HG03439 (cell line): ENCODE measurements around the gene KCTD16.

ENCODE experiments used
- ATAC-seq: cut with Tn5 transposase; IDR thresholded peaks from one replicate; pipeline ENCODE4 v1.9.1; 2021; ENCODE audit warnings: mild to moderate bottlenecking, moderate library complexity; ENCODE audit not compliant: unreplicated experiment

Gene KCTD16

GRCh38 chr5:144170276-144171024 lies at the start of gene KCTD16, which contains the start of gene YIPF5:
Gene KCTD16 (plus strand): TSS chr5:144170873.
Gene YIPF5 (minus strand): TSS chr5:144170659. CDS start chr5:144169955, 704 bp downstream.
- ATAC-seq, result peak; percentile 99

DNA sequence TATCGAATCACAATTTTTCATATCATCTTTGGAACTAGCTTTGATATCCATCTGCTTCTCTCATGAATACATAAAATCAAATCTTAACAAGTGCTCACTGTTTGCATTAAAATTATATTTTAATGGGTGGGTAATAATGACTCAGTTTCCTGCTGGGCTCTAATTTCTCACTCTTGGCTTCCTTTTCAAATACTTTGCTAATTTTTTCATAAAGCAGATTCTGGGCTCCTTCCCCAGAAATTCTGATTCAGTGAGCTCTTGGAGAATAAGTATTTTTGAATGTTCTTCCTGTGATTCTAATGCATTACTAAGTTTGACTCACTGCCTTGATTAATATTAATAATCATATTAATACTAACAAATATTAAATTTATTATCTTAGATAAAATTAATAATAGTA lies 49.1 kb upstream of the KCTD16 start:
- ATAC-seq, result no peak

GRCh38 chr5:144122081-144122480 lies 48.6 kb upstream of the KCTD16 start:
- ATAC-seq, result no peak

DNA sequence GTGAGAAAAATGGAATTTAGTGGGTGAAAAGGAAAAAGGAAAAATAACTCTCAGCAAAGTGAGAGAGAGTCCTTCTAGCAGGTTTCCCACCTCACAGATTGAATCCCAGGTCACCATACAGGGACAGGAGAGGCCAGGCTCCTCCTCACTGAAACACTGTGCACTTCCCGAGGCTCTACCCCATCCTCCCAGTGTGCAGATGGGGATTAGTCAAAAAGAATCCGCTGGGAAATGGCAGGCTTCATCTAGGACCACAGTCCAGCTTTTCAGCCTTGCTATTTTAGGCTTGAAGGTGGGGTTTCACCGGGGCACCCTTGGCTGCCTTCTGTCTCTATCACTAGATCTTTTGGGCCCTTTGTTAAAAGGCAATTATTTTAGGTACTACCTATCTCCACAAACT lies 48.0 kb upstream of the KCTD16 start:
- ATAC-seq, result no peak

GRCh38 chr5:144125163-144125726 lies 45.4 kb upstream of the KCTD16 start:
- no peak for ATAC-seq

- ATAC-seq, result no peak
These were observed 44.0 kb upstream of the KCTD16 start for GRCh38 chr5:144126707-144127106.

DNA sequence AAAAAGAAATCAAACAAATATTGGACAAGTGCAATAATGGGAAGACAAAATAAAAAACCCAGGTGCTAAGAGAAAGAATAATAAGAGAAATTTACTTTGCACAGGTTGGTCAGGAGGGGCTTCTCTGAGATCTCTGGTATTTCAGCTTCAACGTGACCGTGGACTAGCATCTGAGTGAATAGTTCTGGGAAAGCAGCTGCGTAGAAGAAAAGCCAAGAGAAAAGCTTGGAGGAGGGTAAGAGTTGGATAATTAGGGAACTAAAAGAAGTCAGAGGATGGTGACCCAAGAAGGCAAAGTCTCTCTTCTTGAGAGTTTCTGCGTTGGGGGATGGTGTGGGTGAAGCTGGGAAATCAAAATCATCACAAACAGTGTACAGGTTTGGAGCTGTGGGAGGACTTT lies 41.8 kb upstream of the KCTD16 start:
- no peak for ATAC-seq

DNA sequence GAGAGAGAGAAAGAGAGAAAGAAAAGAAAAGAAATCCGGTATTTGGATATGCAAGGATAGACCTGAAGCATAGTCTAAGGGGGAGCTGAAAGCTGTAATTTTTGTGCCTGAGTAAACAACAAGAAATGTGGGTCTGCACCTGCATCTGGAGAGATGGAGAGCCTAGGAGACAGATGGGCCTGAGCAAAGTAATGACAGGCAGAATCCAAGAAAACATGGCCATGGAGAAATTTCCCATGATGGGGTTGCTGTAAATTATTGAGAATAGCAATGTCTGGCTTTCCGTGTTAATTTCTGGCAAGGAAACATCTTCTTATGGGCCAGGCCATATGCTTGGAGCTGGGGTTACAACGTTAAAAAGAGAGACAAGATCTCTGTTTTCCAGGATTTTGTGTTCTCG lies 40.4 kb upstream of the KCTD16 start:
- ATAC-seq, result no peak

DNA sequence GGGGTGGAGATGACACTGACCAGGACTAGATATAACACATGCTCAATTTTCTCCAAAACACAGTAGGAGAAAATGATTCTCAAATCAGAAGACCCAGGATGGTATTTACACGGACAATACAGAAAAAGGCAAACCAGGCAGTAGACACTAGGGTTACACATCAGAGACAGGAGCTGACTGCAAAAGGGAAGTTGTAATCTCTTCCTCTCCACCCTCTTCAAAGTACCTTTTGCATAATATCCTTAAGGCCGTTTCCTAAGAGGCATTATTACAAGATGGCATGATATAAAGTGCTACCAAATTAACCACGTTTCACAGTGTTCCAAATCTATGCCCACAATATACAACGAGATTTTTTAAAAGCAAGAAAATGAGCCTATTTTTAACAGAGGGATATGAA lies 39.4 kb upstream of the KCTD16 start:
- ATAC-seq, result no peak

DNA sequence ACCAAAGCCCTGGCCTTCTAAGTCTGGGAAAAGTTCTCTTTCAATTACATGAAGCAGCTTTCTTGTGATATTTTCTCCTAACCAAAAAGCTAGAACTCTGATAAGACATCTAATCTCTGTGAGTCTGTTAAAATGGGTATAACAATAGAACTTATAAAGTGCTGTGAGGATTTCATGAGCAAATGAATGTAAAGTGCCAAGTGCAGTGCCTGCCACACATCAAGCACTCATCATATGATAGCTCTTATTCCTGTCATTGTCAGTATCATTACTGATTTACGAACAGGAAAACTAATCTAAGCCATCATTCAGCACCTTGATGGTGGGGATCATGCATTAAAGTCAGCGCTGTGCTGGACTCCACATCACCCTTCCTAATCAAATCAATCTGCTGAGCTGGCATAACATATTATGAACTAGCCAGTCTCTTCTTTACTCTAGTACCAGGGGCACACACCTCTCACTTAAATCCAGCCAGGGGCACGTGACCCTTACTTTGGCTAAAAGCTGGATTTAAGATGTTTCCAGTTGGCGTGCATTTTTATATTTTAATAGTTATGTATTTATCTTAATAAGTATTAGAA lies 37.5 kb upstream of the KCTD16 start:
- no peak for ATAC-seq

DNA sequence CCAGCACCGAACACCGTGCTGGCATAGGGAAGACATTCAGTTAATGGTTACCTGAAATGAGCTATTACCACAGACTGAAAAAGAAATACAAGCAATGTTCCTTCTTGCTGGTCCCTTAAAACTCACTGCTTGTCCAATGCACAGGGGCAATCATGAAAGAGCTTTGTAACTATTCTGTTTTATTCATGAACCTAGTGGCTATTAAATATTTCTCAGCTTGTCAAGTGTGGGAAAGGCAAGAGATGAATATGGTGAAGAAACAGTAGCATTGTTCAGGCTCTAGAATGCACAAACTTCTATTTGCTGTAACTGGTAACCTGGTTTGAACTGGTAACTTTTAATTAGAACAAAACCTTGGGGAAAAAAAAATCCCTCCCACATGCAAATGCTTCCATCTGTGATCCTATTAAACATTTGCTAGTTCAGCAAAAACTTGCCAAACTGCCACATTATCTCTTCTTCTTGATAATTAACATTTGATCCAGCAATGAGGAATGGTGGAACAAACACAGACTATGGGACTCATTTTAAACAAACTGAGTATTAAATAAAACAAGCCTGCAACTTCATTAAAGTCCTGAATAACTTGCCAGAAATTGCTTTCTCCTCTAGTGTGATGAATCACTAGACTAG lies 36.4 kb upstream of the KCTD16 start:
- no peak for ATAC-seq

DNA sequence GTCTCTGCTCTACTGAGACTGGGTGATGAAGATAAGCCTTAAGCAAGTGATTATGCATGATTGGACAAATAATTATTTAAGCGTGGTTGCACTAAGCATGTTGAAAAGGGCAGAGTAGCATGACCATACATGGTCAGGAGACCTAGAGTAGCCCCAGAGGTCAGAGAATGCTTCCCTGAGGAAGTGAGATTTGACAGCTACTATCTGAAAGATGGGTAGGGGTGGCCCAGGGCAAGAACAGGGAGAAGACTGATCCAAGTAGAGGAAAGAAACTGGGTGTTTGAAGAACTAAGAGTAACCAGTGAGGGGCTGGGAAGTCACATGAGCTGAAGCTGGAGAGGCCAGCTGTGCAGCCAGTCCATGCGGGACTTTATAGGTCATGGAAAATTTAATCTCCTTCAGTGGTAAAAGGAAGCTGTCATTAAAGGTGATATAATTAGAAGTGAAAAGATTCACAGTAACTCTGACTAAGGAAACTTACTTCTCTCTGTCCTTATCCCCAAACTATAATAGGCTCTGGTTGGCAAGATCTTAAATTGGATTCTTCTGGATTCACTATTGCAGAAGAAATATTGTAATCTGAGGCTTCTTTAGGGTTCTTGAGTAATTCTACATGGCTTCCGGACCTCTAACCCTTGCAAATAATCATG lies 35.4 kb upstream of the KCTD16 start:
- ATAC-seq, result no peak

DNA sequence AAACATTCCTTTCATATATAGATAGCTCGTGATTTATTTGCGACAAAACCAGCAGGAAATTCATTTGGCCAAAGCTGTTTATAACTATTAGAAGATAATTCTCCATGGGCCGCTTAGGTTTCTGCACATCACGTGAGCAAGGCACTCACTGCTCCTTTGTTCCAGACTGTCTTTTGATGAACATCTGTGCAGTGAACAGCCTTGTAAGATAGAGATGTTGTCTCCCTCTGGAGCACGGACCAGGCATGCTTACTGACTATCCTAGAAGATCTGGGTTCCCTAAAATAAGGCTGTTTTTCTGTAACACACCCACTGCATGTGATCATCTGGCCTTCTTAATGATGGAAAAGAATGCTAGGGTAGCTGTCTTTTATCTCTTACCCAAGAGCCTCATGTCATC lies 31.1 kb upstream of the KCTD16 start:
- ATAC-seq, result no peak

- no peak for ATAC-seq
These were observed 29.1 kb upstream of the KCTD16 start for GRCh38 chr5:144141585-144141984.

GRCh38 chr5:144142139-144142823 lies 28.4 kb upstream of the KCTD16 start:
- peak; percentile 95 for ATAC-seq

DNA sequence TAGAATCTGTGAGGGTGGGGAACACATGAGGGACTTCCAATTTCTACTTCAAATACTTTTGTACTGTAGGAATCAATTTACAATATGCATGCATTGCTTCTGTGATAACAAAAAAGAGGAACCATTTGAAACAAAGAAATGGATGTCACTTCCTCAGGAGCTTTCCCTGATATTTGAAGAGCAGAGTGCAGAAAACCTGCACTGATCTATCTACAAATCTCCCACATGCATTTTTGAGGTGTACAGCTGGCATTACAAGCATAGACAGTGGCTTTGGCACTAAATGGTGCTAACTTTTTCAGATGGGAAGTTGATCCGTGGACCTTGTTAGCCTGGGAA lies 27.9 kb upstream of the KCTD16 start:
- ATAC-seq, result no peak

GRCh38 chr5:144143625-144144024 lies 27.0 kb upstream of the KCTD16 start:
- ATAC-seq, result no peak

DNA sequence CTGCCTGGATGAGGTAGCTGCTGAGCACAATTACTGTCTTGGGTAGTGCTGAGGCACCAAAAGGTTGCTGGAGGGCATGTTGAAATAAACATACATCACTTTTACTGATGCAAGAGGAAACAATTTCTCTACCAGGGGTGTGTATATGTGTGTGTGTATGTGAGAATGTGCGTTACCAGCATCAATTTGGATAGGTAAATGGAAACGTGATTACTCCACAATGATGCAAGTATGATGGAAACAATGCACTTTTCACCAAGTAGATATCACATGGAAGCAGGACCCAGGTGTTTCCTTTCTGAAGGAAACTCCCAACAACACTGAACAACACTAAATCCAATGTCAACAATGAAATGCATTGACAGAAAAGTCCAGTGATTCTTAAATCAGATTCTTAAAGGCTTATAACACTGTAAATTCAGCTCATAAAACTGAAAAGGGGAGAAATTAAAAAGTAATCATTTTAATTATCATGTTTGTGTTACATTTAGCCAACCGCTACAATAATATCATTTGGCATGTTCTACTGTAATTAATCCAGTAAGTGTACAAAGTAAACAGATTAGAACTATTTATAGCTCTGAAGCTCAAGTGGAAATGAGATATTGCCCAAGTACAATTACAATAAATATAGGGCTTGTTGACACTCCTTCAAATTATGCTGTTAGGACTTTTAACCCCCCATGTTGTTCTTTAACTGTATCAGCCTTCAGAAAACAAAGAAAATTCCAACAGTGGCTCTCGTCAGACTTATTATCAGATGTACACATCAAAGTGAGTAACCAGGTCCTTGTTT lies 25.5 kb upstream of the KCTD16 start:
- ATAC-seq, result no peak

DNA sequence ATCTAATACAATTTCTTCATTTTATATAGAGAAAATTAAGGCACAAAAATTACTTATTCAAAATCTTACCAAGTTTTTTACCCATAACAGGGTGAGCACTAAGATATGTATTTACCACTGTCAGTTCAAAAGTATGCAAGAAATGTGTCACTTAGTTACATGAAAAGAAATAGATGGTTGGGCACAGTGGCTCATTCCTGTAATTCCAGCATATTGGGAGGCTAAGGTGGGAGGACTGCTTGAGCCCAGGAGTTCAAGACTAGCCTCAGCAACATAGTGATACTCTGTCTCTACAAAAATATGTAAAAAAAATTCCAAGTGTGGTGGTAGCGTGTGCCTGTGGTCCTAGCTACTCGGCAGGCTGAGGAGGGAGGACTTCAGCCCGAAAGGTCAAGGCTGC lies 19.6 kb upstream of the KCTD16 start:
- no peak for ATAC-seq

DNA sequence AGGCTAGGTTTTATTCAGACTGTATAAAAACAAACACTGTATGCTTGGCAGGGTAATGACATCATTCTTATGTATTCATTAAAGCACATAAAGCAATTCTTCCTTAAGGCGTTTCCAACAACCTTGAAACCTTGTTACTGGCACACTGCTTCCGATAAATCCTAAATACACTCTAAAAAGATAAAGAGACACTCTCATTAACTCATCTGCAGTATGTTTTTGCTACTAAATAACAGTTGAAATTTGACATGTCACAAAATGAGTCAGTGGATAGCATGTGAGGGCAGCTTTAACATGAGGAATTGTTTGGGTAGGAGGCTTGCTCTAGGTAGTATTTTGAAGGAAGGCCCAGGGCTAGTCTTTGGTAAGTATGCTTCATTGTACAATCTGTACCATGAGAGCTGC lies 13.9 kb upstream of the KCTD16 start:
- ATAC-seq, result no peak
